ENCODE results near the gene SLC6A3.

The SLC6A3 gene

DNA sequence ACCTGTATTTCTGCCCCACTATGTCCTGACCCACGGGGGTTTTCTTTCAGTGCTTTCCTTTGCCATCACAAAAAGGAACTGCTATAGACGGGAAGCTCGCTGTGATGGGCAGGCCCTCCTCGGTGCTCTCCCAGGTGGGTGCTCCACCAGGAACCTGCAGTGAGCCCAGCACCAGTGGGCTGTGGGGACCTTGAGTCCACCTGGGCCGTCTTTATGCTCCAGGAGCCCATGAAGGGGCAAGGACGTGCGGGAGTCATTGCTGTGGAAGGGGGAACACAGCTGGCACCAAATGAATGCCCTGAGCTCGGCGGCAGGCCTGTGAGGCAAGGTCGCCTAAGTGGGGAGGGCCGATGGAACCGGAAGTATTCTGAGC, 36.7 kb upstream of the SLC6A3 start:
- H3K27ac ChIP-seq, result no peak overlapping the region
- no peak for DNase-seq (ENCODE audit: low spot score)
- no peak overlapping the region for H3K4me3 ChIP-seq
- TF ChIP-seq, protein P1, sequence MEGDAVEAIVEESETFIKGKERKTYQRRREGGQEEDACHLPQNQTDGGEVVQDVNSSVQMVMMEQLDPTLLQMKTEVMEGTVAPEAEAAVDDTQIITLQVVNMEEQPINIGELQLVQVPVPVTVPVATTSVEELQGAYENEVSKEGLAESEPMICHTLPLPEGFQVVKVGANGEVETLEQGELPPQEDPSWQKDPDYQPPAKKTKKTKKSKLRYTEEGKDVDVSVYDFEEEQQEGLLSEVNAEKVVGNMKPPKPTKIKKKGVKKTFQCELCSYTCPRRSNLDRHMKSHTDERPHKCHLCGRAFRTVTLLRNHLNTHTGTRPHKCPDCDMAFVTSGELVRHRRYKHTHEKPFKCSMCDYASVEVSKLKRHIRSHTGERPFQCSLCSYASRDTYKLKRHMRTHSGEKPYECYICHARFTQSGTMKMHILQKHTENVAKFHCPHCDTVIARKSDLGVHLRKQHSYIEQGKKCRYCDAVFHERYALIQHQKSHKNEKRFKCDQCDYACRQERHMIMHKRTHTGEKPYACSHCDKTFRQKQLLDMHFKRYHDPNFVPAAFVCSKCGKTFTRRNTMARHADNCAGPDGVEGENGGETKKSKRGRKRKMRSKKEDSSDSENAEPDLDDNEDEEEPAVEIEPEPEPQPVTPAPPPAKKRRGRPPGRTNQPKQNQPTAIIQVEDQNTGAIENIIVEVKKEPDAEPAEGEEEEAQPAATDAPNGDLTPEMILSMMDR (IDR thresholded peaks at IDR 0.05), result no peak

DNA sequence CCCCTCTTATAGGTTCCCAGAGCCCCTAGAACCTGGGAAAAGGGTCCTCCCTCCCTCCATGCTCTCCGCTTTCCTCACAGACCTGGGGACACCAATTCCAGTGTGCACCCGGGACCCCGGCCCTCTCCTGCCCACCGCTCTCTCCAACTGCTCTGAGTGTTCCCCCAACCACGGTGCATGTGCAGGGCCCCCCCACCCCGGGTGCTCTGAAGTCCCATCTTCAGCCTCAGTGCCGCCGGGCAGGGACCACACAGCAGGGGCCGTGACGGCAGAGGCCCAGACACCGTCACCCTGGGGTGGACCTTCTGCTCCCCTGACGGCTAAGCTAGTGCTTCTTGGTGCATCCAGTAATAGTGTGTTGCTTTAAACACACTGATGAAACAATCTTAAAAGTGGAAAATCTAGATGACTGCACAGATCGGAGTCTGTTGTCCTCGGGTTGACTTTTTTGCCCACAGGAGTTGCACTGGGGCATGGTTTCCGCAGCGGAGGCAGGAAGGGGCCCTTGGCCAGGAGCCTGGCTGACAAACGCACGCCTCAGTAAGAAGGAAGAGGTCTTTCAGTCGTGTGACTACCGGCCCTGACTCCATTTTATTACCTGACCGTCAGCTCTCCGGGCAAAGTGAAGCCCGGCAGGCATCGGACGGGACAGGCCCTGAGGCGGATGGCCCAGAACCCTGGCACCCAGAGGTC, 36.2 kb upstream of the SLC6A3 start:
- DNase-seq (ENCODE audit: low spot score), result no peak

DNA sequence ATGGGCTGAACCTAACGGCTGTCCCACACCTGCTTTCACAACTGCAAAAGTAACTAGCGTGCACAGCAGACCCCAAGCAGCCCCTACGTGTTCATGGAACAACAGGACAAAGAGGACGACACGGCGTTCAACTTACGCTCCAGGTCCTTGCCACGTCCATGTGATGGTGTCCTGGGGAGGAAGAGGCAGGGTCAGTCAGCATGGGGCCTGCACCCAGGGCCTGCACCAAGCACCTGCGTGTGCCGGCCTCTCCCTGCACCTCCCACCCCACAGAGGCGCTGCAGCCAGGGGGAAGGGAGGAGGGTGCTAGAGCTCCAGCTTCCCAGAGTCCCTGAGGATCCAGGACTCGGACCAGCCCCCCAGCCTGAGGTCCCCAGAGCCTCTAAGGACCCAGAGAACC, 35.6 kb upstream of the SLC6A3 start:
- TF ChIP-seq, protein P1 (IDR thresholded peaks at IDR 0.05), result no peak
- no peak for DNase-seq (ENCODE audit: low spot score)
- no peak overlapping the region for H3K4me3 ChIP-seq
- H3K27ac ChIP-seq, result no peak overlapping the region

More for the DNA sequence above, 36.2 kb upstream of the SLC6A3 start:
- H3K4me3 ChIP-seq, result no peak overlapping the region
- H3K27ac ChIP-seq, result no peak overlapping the region
- TF ChIP-seq, protein P1 (IDR thresholded peaks at IDR 0.05), result no peak

DNA sequence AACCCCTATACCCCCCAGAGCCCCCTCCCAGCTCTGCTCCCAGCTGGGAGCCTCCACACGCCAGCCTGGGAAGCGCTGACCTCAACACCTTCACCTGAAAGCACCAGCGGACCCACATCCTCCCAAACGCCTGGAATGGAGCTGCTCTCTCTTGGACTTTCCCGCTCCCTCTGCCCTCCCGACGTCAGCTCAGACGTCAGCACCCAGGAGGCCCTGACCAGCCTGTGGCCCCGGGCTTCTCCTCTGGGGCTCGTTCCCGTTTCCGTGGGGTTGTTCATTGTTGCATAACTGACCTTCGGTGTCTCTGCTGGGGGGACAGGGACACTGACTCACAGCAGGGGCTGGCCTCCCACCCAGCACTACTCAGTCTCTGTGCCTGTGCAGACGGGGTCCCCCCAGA, 35.0 kb upstream of the SLC6A3 start:
- H3K27ac ChIP-seq, result peak overlapping the region in 1 of 2 donors; percentile 72
- DNase-seq (ENCODE audit: low spot score), result no peak
- no peak overlapping the region for H3K4me3 ChIP-seq
- TF ChIP-seq, protein P1 (IDR thresholded peaks at IDR 0.05), result no peak

DNA sequence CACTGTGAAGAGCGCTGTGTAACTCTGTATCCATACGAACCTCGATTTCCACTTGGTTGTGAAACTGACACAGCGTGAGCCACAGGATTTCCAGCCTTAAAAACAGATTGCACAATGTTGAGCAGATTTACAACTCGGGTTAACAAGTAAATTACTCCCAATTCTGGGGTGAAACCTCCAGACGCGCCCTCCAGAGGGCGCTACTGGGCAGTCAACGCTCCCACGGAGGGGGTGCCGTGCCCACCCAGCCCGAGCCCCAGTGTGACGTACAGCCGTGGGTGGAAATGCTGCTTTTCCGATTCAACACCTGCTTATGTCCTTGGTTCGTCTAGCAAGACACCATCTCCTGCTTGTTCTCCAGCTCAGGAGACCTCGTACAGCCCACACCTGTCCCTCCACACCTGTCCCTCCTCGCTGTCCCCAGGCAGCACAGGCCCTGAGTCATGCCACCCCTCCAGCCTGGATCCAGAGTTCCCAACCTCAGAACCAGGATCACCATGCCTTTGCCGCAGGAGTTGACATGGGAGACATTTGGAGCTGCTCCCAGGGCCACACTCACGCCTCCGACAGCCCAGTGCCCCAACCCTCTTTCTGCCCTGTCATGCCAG, 34.4 kb upstream of the SLC6A3 start:
- Histone ChIP-seq H3K4me3 (no peak overlapping the region), H3K27ac (peak overlapping the region in 1 of 2 donors; percentile 72)
- TF ChIP-seq, protein P1 (IDR thresholded peaks at IDR 0.05), result peak; percentile 40
- DNase-seq (ENCODE audit: low spot score), result no peak

DNA sequence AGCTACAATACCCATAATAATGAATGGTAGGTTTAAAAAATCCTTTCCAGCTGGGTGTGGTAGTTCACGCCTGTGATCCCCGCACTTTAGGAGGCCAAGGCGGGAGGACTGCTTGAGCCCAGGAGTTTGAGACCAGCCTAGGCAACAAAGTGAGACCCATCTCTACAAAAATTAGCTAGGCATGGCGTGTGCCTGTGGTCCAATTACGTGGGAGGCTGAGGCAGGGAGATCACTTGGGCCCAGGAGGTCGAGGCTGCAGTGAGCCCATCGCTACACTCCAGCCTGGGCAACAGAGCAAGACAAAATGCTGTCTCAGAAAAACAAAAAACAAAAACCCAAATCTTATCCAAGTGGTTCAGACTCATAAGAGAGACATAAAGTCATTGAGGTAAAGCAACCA, 33.8 kb upstream of the SLC6A3 start:
- TF ChIP-seq, protein P1 (IDR thresholded peaks at IDR 0.05), result no peak
- DNase-seq (ENCODE audit: low spot score), result no peak
- no peak overlapping the region for H3K4me3 ChIP-seq
- peak overlapping the region in 1 of 2 donors; percentile 72 for H3K27ac ChIP-seq

All from coronary artery (tissue), 2 donors.